ENCODE results near the gene CFAP43. TPM values are rescaled to one million over a fixed set of nuclear protein-coding genes. Genes with fewer than 3 reads are reported as not detected.

Gene CFAP43
- total RNA-seq, 2 experiments from 2014 or later: not detected

- Histone ChIP-seq H3K9me2 (ENCODE audit: insufficient read depth, low read length) (no peaks in the 10 kb centered on the region), H3K4me2 (ENCODE audit: low read length) (no peak overlapping the region), H3K4me1 (ENCODE audit: insufficient read depth, low read length, poor library complexity, severe bottlenecking) (peaks cover 16% of the 10 kb centered on the region), H3K4me3 (ENCODE audit: low read depth, low read length, poor library complexity, severe bottlenecking) (no peak overlapping the region), H4K20me1 (ENCODE audit: insufficient read depth, low read length) (peaks cover 32% of the 10 kb centered on the region; the same call in 1 of the 2 replicates), H3K9me3 (ENCODE audit: low read length) (no peaks in the 10 kb centered on the region), H3K27ac (ENCODE audit: low read depth, low read length, poor library complexity, severe bottlenecking) (no peak overlapping the region), H3K36me3 (ENCODE audit: insufficient read depth, low read length) (peaks cover 51% of the 10 kb centered on the region), H3K79me2 (ENCODE audit: insufficient read depth, low read depth, low read length) (peaks cover 58% of the 10 kb centered on the region), H2AFZ (ENCODE audit: low read length) (no peak overlapping the region)
- TF ChIP-seq CTCF (conservative IDR thresholded peaks at IDR 0.05; ENCODE audit: low read length): no peak
- CTCF ChIA-PET (ENCODE audit: unreplicated experiment): no interaction called here
- POLR2A ChIA-PET: interaction anchor here (1.4 kb wide), 1 partner anchor 11 kb away, joined by 5 read pairs; no protein-coding TSS in a partner anchor
- BruUV-seq (replicated peaks): no TSS peak
- intact Hi-C loops (cut with micrococcal nuclease; ENCODE audit: unreplicated experiment): loop anchor here (5.0 kb wide), 2 partner anchors 142 to 297 kb away; partner anchors contain the start of genes SFR1 and SLK
- no peak for DNase-seq (ENCODE audit: low spot score)
Measured at GRCh38 chr10:104264783-104265182, 32.6 kb upstream of the CFAP43 start.

DNA sequence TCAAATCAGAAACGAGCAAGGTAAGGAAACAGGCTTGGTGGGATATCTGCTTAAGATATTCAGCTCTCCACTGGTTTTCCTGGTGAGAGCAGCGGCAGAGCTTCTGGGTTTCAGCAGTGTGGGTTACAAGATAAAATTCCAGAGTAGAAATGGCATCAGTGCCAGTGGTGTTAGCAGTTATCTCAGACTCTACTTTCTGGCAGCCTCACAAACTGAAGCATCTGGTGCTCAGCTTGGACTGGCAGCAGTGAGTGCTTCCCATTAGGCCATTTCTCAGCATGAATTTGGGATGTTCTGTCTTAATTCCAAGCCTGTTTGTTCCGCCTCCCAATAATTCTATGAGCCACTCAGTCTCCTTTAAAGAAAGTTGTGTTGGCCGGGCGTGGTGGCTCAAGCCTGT, 29.9 kb upstream of the CFAP43 start:
- ChIA-PET POLR2A (interaction anchor here (0.7 to 1.0 kb wide), 2 partner anchors 11 to 31 kb away, joined by 3 to 4 read pairs; no protein-coding TSS in a partner anchor), CTCF (ENCODE audit: unreplicated experiment) (no interaction called here)
- Histone ChIP-seq H3K4me3 (ENCODE audit: low read depth, low read length, poor library complexity, severe bottlenecking) (no peak overlapping the region), H3K4me2 (ENCODE audit: low read length) (no peak overlapping the region), H3K36me3 (ENCODE audit: insufficient read depth, low read length) (peaks cover 73% of the 10 kb centered on the region), H3K27ac (ENCODE audit: low read depth, low read length, poor library complexity, severe bottlenecking) (no peak overlapping the region), H2AFZ (ENCODE audit: low read length) (no peak overlapping the region), H4K20me1 (ENCODE audit: insufficient read depth, low read length) (peaks cover 28% of the 10 kb centered on the region; the same call in 1 of the 2 replicates), H3K9me2 (ENCODE audit: insufficient read depth, low read length) (no peaks in the 10 kb centered on the region), H3K79me2 (ENCODE audit: insufficient read depth, low read depth, low read length) (peaks cover 51% of the 10 kb centered on the region), H3K4me1 (ENCODE audit: insufficient read depth, low read length, poor library complexity, severe bottlenecking) (peaks cover under 1% of the 10 kb centered on the region), H3K9me3 (ENCODE audit: low read length) (no peaks in the 10 kb centered on the region)
- intact Hi-C loops (cut with micrococcal nuclease; ENCODE audit: unreplicated experiment): no loop called here
- TF ChIP-seq EZH2phosphoT487 (IDR thresholded peaks at IDR 0.05; ENCODE audit: borderline replicate concordance, low read depth, low read length): no peak
- BruUV-seq (replicated peaks): no TSS peak
- no peak for DNase-seq (ENCODE audit: low spot score)

- CTCF ChIA-PET (ENCODE audit: unreplicated experiment): no interaction called here
- H3K4me1 ChIP-seq (ENCODE audit: insufficient read depth, low read length, poor library complexity, severe bottlenecking): peaks cover 5% of the 10 kb centered on the region
- no peak for TF ChIP-seq EZH2phosphoT487 (IDR thresholded peaks at IDR 0.05; ENCODE audit: borderline replicate concordance, low read depth, low read length)
- TF ChIP-seq CTCF (conservative IDR thresholded peaks at IDR 0.05; ENCODE audit: low read length): no peak
- H3K4me2 ChIP-seq (ENCODE audit: low read length): no peak overlapping the region
- no peaks in the 10 kb centered on the region for H3K9me2 ChIP-seq (ENCODE audit: insufficient read depth, low read length)
- H3K9me3 ChIP-seq (ENCODE audit: low read length): no peaks in the 10 kb centered on the region
- no peak for DNase-seq (ENCODE audit: low spot score)
- no peak overlapping the region for H3K27ac ChIP-seq (ENCODE audit: low read depth, low read length, poor library complexity, severe bottlenecking)
- POLR2A ChIA-PET: interaction anchor here (1.0 kb wide), 1 partner anchor 13 kb away, joined by 4 read pairs; no protein-coding TSS in a partner anchor
- no peak overlapping the region for H3K4me3 ChIP-seq (ENCODE audit: low read depth, low read length, poor library complexity, severe bottlenecking)
- intact Hi-C loops (cut with micrococcal nuclease; ENCODE audit: unreplicated experiment): no loop called here
- H3K36me3 ChIP-seq (ENCODE audit: insufficient read depth, low read length): peaks cover 60% of the 10 kb centered on the region
- BruUV-seq (replicated peaks): no TSS peak
- H4K20me1 ChIP-seq (ENCODE audit: insufficient read depth, low read length): peaks cover 27% of the 10 kb centered on the region; the same call in 1 of the 2 replicates
- H3K79me2 ChIP-seq (ENCODE audit: insufficient read depth, low read depth, low read length): peaks cover 50% of the 10 kb centered on the region; the same call in 1 of the 2 replicates
- H2AFZ ChIP-seq (ENCODE audit: low read length): no peak overlapping the region
Measured at GRCh38 chr10:104260775-104261115, 28.6 kb upstream of the CFAP43 start.

Measured in OCI-LY7 (cell line).